Measurements from ENCODE around the gene PTPRT.

Gene PTPRT

DNA sequence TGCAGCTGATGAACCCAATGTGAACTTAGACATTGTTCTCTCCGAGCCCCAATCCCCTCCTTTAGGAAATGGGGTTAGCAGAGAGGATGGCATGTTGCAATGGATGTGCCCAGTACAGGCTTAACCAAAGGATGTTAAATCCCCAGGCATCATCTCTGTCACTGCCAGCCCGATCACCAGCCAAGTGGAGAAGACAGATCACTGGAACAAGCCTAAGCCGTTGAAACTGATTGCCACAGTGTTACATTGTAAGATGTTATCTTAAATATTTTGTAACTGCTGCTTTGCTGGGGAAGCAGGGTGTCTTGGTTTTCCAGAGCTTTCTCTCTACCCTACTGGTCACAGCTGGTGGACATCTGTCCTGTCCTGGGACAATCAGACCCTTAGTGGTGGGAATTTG lies 788.1 kb downstream of the PTPRT start:
- Histone ChIP-seq H3K27ac (ENCODE audit: low read depth, low read length) (no peak overlapping the region), H3K4me3 (ENCODE audit: low read depth, low read length) (no peak overlapping the region), H3K27me3 (ENCODE audit: control insufficient read depth, insufficient read depth, low read length) (no peaks in the 10 kb centered on the region), H3K9ac (ENCODE audit: low read length) (no peak overlapping the region), H3K4me1 (ENCODE audit: control insufficient read depth, insufficient read depth, low read length) (0 out of 2 replicates have a peak, but pooled peaks cover 5% of the 10 kb centered on the region), H3K36me3 (ENCODE audit: control insufficient read depth, insufficient read depth, low read length) (no peaks in the 10 kb centered on the region), H3K9me3 (ENCODE audit: control insufficient read depth, insufficient read depth, low read depth, low read length) (no peaks in the 10 kb centered on the region)

DNA sequence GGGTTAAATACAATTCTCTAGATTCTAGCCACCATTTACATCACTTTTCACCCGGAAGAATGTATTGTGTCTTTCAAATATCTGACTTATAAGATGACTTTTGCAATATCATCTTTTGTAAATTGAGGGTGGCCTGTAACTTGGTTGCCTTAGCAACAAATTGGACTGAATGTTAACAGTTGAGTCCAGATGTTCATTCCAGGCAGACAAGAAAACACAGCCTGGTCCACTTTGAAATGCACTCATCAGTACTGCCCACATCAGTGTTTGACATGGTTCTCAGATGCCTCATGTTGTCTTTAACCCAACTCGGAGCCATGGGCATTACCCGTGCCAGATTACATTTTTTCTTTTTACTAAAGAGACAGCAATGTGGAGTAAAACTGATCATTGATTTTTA lies 789.9 kb downstream of the PTPRT start:
- Histone ChIP-seq H3K9ac (ENCODE audit: low read length) (no peak overlapping the region), H3K36me3 (ENCODE audit: control insufficient read depth, insufficient read depth, low read length) (no peaks in the 10 kb centered on the region), H3K27ac (ENCODE audit: low read depth, low read length) (no peak overlapping the region), H3K27me3 (ENCODE audit: control insufficient read depth, insufficient read depth, low read length) (no peaks in the 10 kb centered on the region), H3K4me1 (ENCODE audit: control insufficient read depth, insufficient read depth, low read length) (0 out of 2 replicates have a peak, but pooled peaks cover 5% of the 10 kb centered on the region), H3K4me3 (ENCODE audit: low read depth, low read length) (no peak overlapping the region), H3K9me3 (ENCODE audit: control insufficient read depth, insufficient read depth, low read depth, low read length) (no peaks in the 10 kb centered on the region)

DNA sequence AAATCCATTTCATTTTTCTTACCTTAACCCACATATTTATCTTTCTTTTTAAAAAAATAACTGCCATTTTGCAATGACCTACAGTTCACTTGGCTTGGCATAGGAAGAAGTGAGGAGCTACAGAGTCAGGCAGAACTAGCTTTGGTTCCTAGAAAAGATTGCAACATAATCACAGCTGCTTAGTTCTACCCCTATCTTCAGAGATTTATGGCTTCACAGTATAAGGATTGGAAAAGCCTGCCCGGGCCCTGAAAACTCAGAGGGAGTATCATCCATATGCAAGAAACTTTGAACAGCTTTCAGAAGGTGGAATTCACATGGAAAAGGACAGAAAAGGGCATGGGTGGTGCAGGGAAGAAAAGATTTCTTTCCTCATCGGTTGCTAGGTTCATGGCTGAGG lies 797.3 kb downstream of the PTPRT start:
- Histone ChIP-seq H3K4me1 (ENCODE audit: control insufficient read depth, insufficient read depth, low read length) (peaks cover 11% of the 10 kb centered on the region; the same call in 1 of the 2 replicates), H3K9me3 (ENCODE audit: control insufficient read depth, insufficient read depth, low read depth, low read length) (0 out of 2 replicates have a peak, but pooled peaks cover 5% of the 10 kb centered on the region)

DNA sequence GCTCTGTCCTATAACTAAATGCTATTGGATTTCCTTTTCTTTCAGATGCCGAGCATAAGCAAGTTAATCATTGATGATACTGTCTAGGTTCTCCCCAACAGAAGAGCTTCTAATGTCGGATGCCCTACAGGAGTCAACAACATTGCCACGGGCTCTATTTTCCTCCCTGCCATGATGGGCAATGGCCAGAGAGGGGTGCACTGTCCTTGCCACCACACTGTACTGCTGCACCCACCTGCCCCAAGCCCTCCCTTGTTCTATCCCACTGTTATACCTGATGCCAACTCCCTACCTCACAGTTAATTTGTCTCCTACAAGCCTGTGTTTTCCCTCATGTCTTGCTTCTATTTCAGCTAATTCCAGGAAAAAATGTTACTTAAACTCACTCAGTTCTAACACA lies 797.9 kb downstream of the PTPRT start:
- H3K27ac ChIP-seq (ENCODE audit: low read depth, low read length) = no peak overlapping the region
- H3K4me1 ChIP-seq (ENCODE audit: control insufficient read depth, insufficient read depth, low read length) = peaks cover 11% of the 10 kb centered on the region; the same call in 1 of the 2 replicates
- no peak overlapping the region for H3K9ac ChIP-seq (ENCODE audit: low read length)
- H3K9me3 ChIP-seq (ENCODE audit: control insufficient read depth, insufficient read depth, low read depth, low read length) = 0 out of 2 replicates have a peak, but pooled peaks cover 5% of the 10 kb centered on the region
- no peaks in the 10 kb centered on the region for H3K27me3 ChIP-seq (ENCODE audit: control insufficient read depth, insufficient read depth, low read length)
- H3K36me3 ChIP-seq (ENCODE audit: control insufficient read depth, insufficient read depth, low read length) = no peaks in the 10 kb centered on the region
- H3K4me3 ChIP-seq (ENCODE audit: low read depth, low read length) = no peak overlapping the region

More for the DNA sequence above, 797.3 kb downstream of the PTPRT start:
- H3K27ac ChIP-seq (ENCODE audit: low read depth, low read length) = no peak overlapping the region
- H3K9ac ChIP-seq (ENCODE audit: low read length) = no peak overlapping the region
- no peaks in the 10 kb centered on the region for H3K36me3 ChIP-seq (ENCODE audit: control insufficient read depth, insufficient read depth, low read length)
- H3K4me3 ChIP-seq (ENCODE audit: low read depth, low read length) = no peak overlapping the region
- H3K27me3 ChIP-seq (ENCODE audit: control insufficient read depth, insufficient read depth, low read length) = no peaks in the 10 kb centered on the region

DNA sequence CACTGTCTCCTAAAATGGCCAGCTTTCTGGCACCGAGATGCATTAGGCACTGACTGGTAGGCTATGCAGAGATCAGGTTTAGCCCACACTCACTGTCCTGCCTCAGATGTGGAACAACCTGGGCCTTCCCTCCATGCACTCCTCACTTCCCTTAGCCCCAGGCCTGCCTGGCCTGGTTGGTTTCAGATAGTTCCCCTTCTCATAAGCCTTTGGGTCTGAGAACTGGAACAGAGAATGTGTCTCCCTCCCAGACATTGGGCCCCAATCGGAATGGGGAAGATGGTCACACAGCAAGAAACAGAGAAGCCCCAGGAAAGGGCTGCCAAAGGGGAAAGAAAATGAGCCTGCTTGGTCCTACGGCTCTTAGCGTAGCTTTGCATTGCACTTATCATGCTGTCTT lies 809.4 kb downstream of the PTPRT start:
- no peaks in the 10 kb centered on the region for H3K4me1 ChIP-seq (ENCODE audit: control insufficient read depth, insufficient read depth, low read length)
- H3K36me3 ChIP-seq (ENCODE audit: control insufficient read depth, insufficient read depth, low read length) = no peaks in the 10 kb centered on the region
- no peak overlapping the region for H3K9ac ChIP-seq (ENCODE audit: low read length)
- no peaks in the 10 kb centered on the region for H3K9me3 ChIP-seq (ENCODE audit: control insufficient read depth, insufficient read depth, low read depth, low read length)
- H3K4me3 ChIP-seq (ENCODE audit: low read depth, low read length) = no peak overlapping the region
- H3K27me3 ChIP-seq (ENCODE audit: control insufficient read depth, insufficient read depth, low read length) = peaks cover 5% of the 10 kb centered on the region
- no peak overlapping the region for H3K27ac ChIP-seq (ENCODE audit: low read depth, low read length)

DNA sequence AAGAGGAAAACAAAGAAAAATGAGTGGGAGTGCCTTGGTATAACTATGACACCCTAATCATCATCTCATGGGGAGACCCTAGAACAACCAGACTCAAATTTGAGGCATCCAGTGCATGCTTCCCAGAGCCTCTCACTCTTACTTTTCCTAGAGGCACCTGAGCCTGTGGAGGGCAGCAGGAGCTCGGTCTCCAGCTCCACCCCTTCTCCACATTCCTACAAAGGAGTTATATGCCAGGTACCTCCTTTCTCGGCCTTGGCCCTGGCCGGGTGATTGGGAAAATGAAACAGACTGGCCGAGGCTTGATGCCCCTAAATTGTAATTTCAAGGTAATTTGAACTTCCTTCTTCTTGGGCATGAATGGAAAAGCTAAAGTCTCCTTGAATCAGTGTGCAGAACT lies 810.3 kb downstream of the PTPRT start:
- H3K27ac ChIP-seq (ENCODE audit: low read depth, low read length) = no peak overlapping the region
- no peaks in the 10 kb centered on the region for H3K9me3 ChIP-seq (ENCODE audit: control insufficient read depth, insufficient read depth, low read depth, low read length)
- H3K4me1 ChIP-seq (ENCODE audit: control insufficient read depth, insufficient read depth, low read length) = no peaks in the 10 kb centered on the region
- H3K9ac ChIP-seq (ENCODE audit: low read length) = no peak overlapping the region
- H3K36me3 ChIP-seq (ENCODE audit: control insufficient read depth, insufficient read depth, low read length) = no peaks in the 10 kb centered on the region
- no peak overlapping the region for H3K4me3 ChIP-seq (ENCODE audit: low read depth, low read length)
- peaks cover 5% of the 10 kb centered on the region for H3K27me3 ChIP-seq (ENCODE audit: control insufficient read depth, insufficient read depth, low read length)

DNA sequence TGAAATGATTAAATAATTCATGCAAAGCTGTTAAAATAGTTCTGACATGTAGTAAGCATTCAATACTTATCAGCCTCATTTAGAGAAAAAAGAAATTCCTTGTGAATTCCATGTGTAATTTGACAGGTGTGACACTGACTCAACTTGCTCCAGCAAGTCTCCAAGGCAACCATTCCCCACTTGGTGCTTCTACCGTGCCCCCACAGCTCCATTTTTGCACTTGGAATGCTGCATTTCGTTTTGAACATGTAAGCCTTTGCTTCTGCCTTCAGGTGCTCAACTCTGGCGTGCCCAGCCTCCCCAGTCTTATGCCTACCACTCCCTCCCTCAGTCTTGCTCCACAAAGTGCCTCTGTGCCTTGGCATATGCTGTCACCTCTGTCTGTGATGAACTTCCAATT lies 810.9 kb downstream of the PTPRT start:
- no peak overlapping the region for H3K9ac ChIP-seq (ENCODE audit: low read length)
- H3K4me3 ChIP-seq (ENCODE audit: low read depth, low read length) = no peak overlapping the region
- H3K27ac ChIP-seq (ENCODE audit: low read depth, low read length) = no peak overlapping the region
- H3K27me3 ChIP-seq (ENCODE audit: control insufficient read depth, insufficient read depth, low read length) = peaks cover 5% of the 10 kb centered on the region
- H3K36me3 ChIP-seq (ENCODE audit: control insufficient read depth, insufficient read depth, low read length) = no peaks in the 10 kb centered on the region
- no peaks in the 10 kb centered on the region for H3K9me3 ChIP-seq (ENCODE audit: control insufficient read depth, insufficient read depth, low read depth, low read length)
- H3K4me1 ChIP-seq (ENCODE audit: control insufficient read depth, insufficient read depth, low read length) = no peaks in the 10 kb centered on the region

DNA sequence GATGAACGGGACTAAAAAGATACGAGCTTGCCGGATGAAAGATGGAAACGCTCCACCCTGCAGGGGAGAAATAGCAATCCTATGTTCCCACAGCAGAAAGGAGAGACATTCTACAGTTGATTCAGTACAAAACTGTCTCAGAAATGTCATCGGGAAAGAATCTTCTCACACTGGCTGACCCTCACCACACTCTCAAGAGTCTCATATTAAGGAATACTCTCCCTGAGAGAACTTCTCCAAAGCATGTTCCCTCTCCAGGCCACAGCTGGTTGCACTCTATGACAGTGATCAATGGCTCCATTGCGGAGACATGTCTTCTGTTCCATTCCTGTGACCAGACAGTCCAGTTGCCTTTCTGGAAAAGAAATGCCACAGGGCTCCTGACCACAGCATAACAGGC lies 813.6 kb downstream of the PTPRT start:
- Histone ChIP-seq H3K27me3 (ENCODE audit: control insufficient read depth, insufficient read depth, low read length) (peaks cover 5% of the 10 kb centered on the region), H3K36me3 (ENCODE audit: control insufficient read depth, insufficient read depth, low read length) (no peaks in the 10 kb centered on the region), H3K4me1 (ENCODE audit: control insufficient read depth, insufficient read depth, low read length) (no peaks in the 10 kb centered on the region), H3K4me3 (ENCODE audit: low read depth, low read length) (no peak overlapping the region), H3K9ac (ENCODE audit: low read length) (no peak overlapping the region), H3K9me3 (ENCODE audit: control insufficient read depth, insufficient read depth, low read depth, low read length) (no peaks in the 10 kb centered on the region), H3K27ac (ENCODE audit: low read depth, low read length) (no peak overlapping the region)

DNA sequence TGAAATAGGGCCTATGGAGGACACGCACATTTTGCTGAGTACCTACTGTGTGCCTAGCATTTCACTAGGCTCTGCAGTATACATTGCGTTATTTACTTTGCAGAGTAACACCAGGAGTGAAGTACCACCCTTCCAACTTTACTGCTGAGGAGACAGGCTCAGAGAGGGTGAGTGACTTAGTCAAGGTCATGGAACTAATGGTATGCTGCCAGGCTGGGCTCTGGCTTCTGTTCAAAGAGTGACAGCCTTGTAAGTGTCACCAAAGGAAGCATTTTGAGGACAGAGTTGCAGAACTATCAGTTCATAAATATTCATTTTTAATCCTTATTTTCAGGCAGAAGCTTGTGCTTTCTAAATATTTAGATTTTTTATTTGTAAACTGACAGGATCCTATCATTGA lies 816.7 kb downstream of the PTPRT start:
- H3K4me3 ChIP-seq (ENCODE audit: low read depth, low read length) = no peak overlapping the region
- no peak overlapping the region for H3K27ac ChIP-seq (ENCODE audit: low read depth, low read length)
- peaks cover 16% of the 10 kb centered on the region; the same call in 1 of the 2 replicates for H3K27me3 ChIP-seq (ENCODE audit: control insufficient read depth, insufficient read depth, low read length)
- no peaks in the 10 kb centered on the region for H3K9me3 ChIP-seq (ENCODE audit: control insufficient read depth, insufficient read depth, low read depth, low read length)
- H3K36me3 ChIP-seq (ENCODE audit: control insufficient read depth, insufficient read depth, low read length) = no peaks in the 10 kb centered on the region
- H3K9ac ChIP-seq (ENCODE audit: low read length) = no peak overlapping the region
- H3K4me1 ChIP-seq (ENCODE audit: control insufficient read depth, insufficient read depth, low read length) = no peaks in the 10 kb centered on the region

DNA sequence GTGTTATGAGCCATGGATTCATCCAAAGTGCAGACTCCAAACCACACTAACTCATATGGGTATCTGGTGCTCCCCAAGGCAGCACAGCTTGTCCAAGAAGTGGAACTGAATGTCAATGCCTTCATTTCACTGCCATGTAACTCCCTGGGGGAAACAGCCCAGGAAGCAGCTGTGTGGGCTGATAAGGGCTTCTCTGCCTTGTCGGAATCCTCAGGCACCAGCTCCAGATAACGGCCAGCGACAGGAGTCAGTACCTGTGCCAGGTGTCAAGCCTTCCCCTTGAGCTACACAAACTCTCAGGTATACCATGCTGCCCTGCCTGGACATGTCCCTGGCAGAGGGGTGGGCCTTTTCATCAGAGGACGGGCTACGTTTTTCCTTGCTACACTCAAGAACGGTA lies 819.6 kb downstream of the PTPRT start:
- Histone ChIP-seq H3K36me3 (ENCODE audit: control insufficient read depth, insufficient read depth, low read length) (no peaks in the 10 kb centered on the region), H3K9me3 (ENCODE audit: control insufficient read depth, insufficient read depth, low read depth, low read length) (no peaks in the 10 kb centered on the region), H3K4me1 (ENCODE audit: control insufficient read depth, insufficient read depth, low read length) (no peaks in the 10 kb centered on the region), H3K9ac (ENCODE audit: low read length) (no peak overlapping the region), H3K27ac (ENCODE audit: low read depth, low read length) (no peak overlapping the region), H3K4me3 (ENCODE audit: low read depth, low read length) (no peak overlapping the region), H3K27me3 (ENCODE audit: control insufficient read depth, insufficient read depth, low read length) (peaks cover 18% of the 10 kb centered on the region; the same call in 1 of the 2 replicates)

DNA sequence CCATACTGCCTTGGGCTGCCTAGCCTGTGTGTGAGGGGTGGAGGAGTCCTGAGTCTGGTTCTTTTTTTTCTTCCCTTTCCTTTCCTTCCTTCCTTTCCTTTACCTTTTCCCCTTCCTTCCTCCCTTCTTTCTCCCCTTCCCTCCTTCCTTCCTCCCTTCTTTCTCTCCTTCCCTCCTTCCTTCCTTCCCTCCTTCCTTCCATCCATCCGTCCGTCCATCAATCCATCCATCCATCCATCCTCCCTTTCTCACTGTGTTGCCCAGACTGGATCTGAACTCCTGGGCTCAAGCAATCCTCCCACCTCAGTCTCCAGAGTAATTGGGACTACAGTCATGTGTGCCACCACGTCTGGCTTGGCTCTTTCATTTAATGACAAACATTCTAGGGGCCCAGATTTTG lies 820.8 kb downstream of the PTPRT start:
- no peak overlapping the region for H3K9ac ChIP-seq (ENCODE audit: low read length)
- no peaks in the 10 kb centered on the region for H3K4me1 ChIP-seq (ENCODE audit: control insufficient read depth, insufficient read depth, low read length)
- no peak overlapping the region for H3K27ac ChIP-seq (ENCODE audit: low read depth, low read length)
- H3K36me3 ChIP-seq (ENCODE audit: control insufficient read depth, insufficient read depth, low read length) = no peaks in the 10 kb centered on the region
- peaks cover 18% of the 10 kb centered on the region; the same call in 1 of the 2 replicates for H3K27me3 ChIP-seq (ENCODE audit: control insufficient read depth, insufficient read depth, low read length)
- H3K4me3 ChIP-seq (ENCODE audit: low read depth, low read length) = no peak overlapping the region
- H3K9me3 ChIP-seq (ENCODE audit: control insufficient read depth, insufficient read depth, low read depth, low read length) = no peaks in the 10 kb centered on the region

DNA sequence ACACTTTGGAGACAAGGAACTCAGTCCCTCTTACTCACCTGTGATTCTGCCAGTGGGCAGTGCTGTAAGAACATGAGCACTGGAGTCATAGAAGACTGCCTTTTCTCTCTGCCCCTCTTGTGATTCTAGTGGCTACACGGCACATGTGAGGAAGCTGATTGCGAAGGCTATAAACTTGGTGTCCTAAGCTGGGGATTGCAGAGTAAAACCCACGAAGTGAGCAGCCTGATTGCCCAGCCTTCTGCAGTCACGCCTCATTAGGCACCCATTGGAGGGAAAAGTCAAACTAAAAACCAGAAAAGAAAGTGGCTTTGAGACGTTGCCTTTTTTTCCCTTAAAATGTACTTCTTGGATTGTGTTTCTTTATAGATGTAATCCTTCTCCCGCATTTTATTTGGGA lies 823.1 kb downstream of the PTPRT start:
- Histone ChIP-seq H3K36me3 (ENCODE audit: control insufficient read depth, insufficient read depth, low read length) (no peaks in the 10 kb centered on the region), H3K27me3 (ENCODE audit: control insufficient read depth, insufficient read depth, low read length) (peaks cover 18% of the 10 kb centered on the region; the same call in 1 of the 2 replicates), H3K9ac (ENCODE audit: low read length) (no peak overlapping the region), H3K4me1 (ENCODE audit: control insufficient read depth, insufficient read depth, low read length) (no peaks in the 10 kb centered on the region), H3K9me3 (ENCODE audit: control insufficient read depth, insufficient read depth, low read depth, low read length) (no peaks in the 10 kb centered on the region), H3K27ac (ENCODE audit: low read depth, low read length) (no peak overlapping the region), H3K4me3 (ENCODE audit: low read depth, low read length) (no peak overlapping the region)

Data from HUES6 (cell line).